HepG2 (cell line): Measurements from ENCODE around the gene DNASE2B. TPM values are rescaled to one million over a fixed set of nuclear protein-coding genes. Genes with fewer than 3 reads are reported as not detected.

Experiments used
- ATAC-seq: fragments of 200-7000 bp; cut with Tn5 transposase; 3 replicates; pipeline ENCODE4 v1.9.1; 2020; ENCODE audit warnings: mild to moderate bottlenecking, moderate library complexity
- BruUV-seq: library from RNA; stranded (reverse); fragments of 400-500 nt; replicated peaks from 2 replicates; lab custom pipeline; 2021; lab: Mats Ljungman, UMichigan
- CTCF ChIA-PET: fragments of 300-600 bp; formaldehyde crosslinking; extraction: SDS; loops from one replicate; lab custom pipeline; 2021; ENCODE audit warnings: low total read pairs, inconsistent platforms, low intra/inter-chr PET ratio; lab: Yijun Ruan, JAX
- POLR2A ChIA-PET: fragments of 350-600 bp; sonication (Branson Sonifier 250); formaldehyde crosslinking; loops from one replicate; lab custom pipeline; 2020; ENCODE audit warnings: antibody characterized with exemption, inconsistent platforms; lab: Yijun Ruan, JAX
- DNase-seq: peaks from one replicate; pipeline ENCODE4 v3.0.0-alpha.2; 2015; ENCODE audit warnings: low spot score
- FAIRE-seq: peaks from 3 replicates; lab custom pipeline; 2011; peaks lifted over from hg19 to GRCh38; lab: Jason Lieb, UNC
- H2AFZ ChIP-seq: one replicate; pipeline ENCODE4 v1.6.1; 2011; ENCODE audit warnings: low read length, inconsistent platforms
- H3K27ac ChIP-seq: fragments of 300-600 bp; 3 replicates; pipeline ENCODE4 v1.8.0; 2011; ENCODE audit warnings: mixed run types, mild to moderate bottlenecking, mixed read lengths, low read length, inconsistent platforms; ENCODE audit not compliant: insufficient read depth; ENCODE audit errors: extremely low read length
- H3K27me3 ChIP-seq, 2 experiments: fragments of 200-600 bp in 1 of 2; 2 replicates in 1 of 2; 3 replicates in 1 of 2; pipeline versions ENCODE4 v1.6.0 to v1.8.0; 2011; ENCODE audit warnings: low read length in 2 of 2, mild to moderate bottlenecking in 2 of 2, moderate library complexity in 2 of 2, inconsistent platforms in 1 of 2; ENCODE audit not compliant: insufficient read depth in 2 of 2, control insufficient read depth in 1 of 2
- H3K36me3 ChIP-seq, 2 experiments: fragments of 200-600 bp in 1 of 2; replicated peaks in 1 of 2; 2 replicates in 1 of 2; 3 replicates in 1 of 2; pipeline versions ENCODE4 v1.5.1 to v1.8.0; 2011; ENCODE audit warnings: low read length in 2 of 2, inconsistent platforms in 1 of 2; ENCODE audit not compliant: insufficient read depth in 2 of 2, control insufficient read depth in 1 of 2
- H3K4me1 ChIP-seq: 2 replicates; pipeline ENCODE4 v1.5.1; 2012; ENCODE audit warnings: low read length, inconsistent platforms; ENCODE audit not compliant: insufficient read depth
- H3K4me2 ChIP-seq: 2 replicates; pipeline ENCODE4 v1.6.0; 2011; ENCODE audit warnings: low read depth, low read length, inconsistent platforms
- H3K4me3 ChIP-seq, 3 experiments: fragments of 200-600 bp in 1 of 3; sonication (generic), shearing (Covaris generic) in 1 of 3; replicated peaks in 1 of 3; 2 replicates each; pipeline ENCODE4 v1.5.1; 2011 to 2016; ENCODE audit warnings: low read length in 3 of 3, inconsistent platforms in 2 of 3, low read depth in 2 of 3, mild to moderate bottlenecking in 2 of 3, control low read depth in 1 of 3, mixed read lengths in 1 of 3; ENCODE audit not compliant: insufficient read depth in 1 of 3
- H3K79me2 ChIP-seq: one replicate; pipeline ENCODE4 v1.6.1; 2011; ENCODE audit warnings: low read length, inconsistent platforms; ENCODE audit not compliant: insufficient read depth
- H3K9ac ChIP-seq: 2 replicates; pipeline ENCODE4 v1.6.0; 2011; ENCODE audit warnings: mild to moderate bottlenecking, low read depth, low read length, inconsistent platforms; ENCODE audit not compliant: insufficient read depth
- H3K9me3 ChIP-seq: 2 replicates; pipeline ENCODE4 v1.5.1; 2012; ENCODE audit warnings: mild to moderate bottlenecking, low read length
- H4K20me1 ChIP-seq: 2 replicates; pipeline ENCODE4 v1.6.0; 2011; ENCODE audit warnings: inconsistent platforms, mild to moderate bottlenecking, low read length, moderate library complexity; ENCODE audit not compliant: insufficient read depth
- CEBPG ChIP-seq: IDR thresholded peaks from 2 replicates; pipeline ENCODE4 v1.6.1; 2016
- FOXP1 ChIP-seq, 2 experiments: fragments of 450-650 bp in 1 of 2; IDR thresholded peaks; 2 replicates each; pipeline ENCODE4 v1.6.1; 2017 to 2018; ENCODE audit warnings: antibody characterized with exemption in 1 of 2
- HHEX ChIP-seq: IDR thresholded peaks from 2 replicates; pipeline ENCODE4 v1.6.1; 2016; ENCODE audit warnings: control low read depth
- HOXD1 ChIP-seq: sonication (generic); formaldehyde crosslinking; IDR thresholded peaks from 2 replicates; pipeline ENCODE4 v1.5.0; 2020; ENCODE audit warnings: missing genetic modification reagents
- MED8 ChIP-seq: sonication (generic); formaldehyde crosslinking; IDR thresholded peaks from 2 replicates; pipeline ENCODE4 v1.8.1; 2023; ENCODE audit warnings: mild to moderate bottlenecking, missing genetic modification reagents; ENCODE audit not compliant: insufficient replicate concordance
- REXO4 ChIP-seq: sonication (generic); formaldehyde crosslinking; IDR thresholded peaks from 2 replicates; pipeline ENCODE4 v1.8.0; 2022; ENCODE audit warnings: missing genetic modification reagents, mild to moderate bottlenecking, borderline replicate concordance
- SNAPC2 ChIP-seq: sonication (generic); formaldehyde crosslinking; IDR thresholded peaks from 2 replicates; pipeline ENCODE4 v1.8.1; 2022; ENCODE audit warnings: mild to moderate bottlenecking, missing genetic modification reagents
- SNAPC4 ChIP-seq: sonication (generic); formaldehyde crosslinking; IDR thresholded peaks from 2 replicates; pipeline ENCODE4 v1.4.0; 2020; ENCODE audit warnings: mild to moderate bottlenecking, missing genetic modification reagents
- THRA ChIP-seq: sonication (generic); formaldehyde crosslinking; IDR thresholded peaks from 2 replicates; pipeline ENCODE4 v1.4.0; 2020; ENCODE audit warnings: missing genetic modification reagents, borderline replicate concordance
- ZMYM4 ChIP-seq: sonication (generic); formaldehyde crosslinking; IDR thresholded peaks from 2 replicates; pipeline ENCODE4 v1.8.1; 2023; ENCODE audit warnings: mild to moderate bottlenecking, missing genetic modification reagents
- ZNF136 ChIP-seq: sonication (generic); formaldehyde crosslinking; IDR thresholded peaks from 2 replicates; pipeline ENCODE4 v1.8.1; 2022; ENCODE audit warnings: low read depth, mild to moderate bottlenecking, moderate library complexity, missing genetic modification reagents
- ZNF17 ChIP-seq: sonication (generic); formaldehyde crosslinking; IDR thresholded peaks from 2 replicates; pipeline ENCODE4 v1.5.0; 2020; ENCODE audit warnings: mild to moderate bottlenecking, missing genetic modification reagents
- ZNF235 ChIP-seq: sonication (generic); formaldehyde crosslinking; IDR thresholded peaks from 2 replicates; pipeline ENCODE4 v1.8.1; 2023; ENCODE audit warnings: mild to moderate bottlenecking, missing genetic modification reagents, borderline replicate concordance
- ZNF33B ChIP-seq: sonication (generic); formaldehyde crosslinking; IDR thresholded peaks from 2 replicates; pipeline ENCODE4 v1.5.1; 2020; ENCODE audit warnings: mild to moderate bottlenecking, missing genetic modification reagents
- ZNF605 ChIP-seq: sonication (generic); formaldehyde crosslinking; IDR thresholded peaks from 2 replicates; pipeline ENCODE4 v1.8.0; 2022; ENCODE audit warnings: mild to moderate bottlenecking, missing genetic modification reagents
- ZNF768 ChIP-seq: sonication (generic); formaldehyde crosslinking; IDR thresholded peaks from 2 replicates; pipeline ENCODE4 v1.4.0; 2020; ENCODE audit warnings: missing genetic modification reagents
- ZXDC ChIP-seq: sonication (generic); formaldehyde crosslinking; IDR thresholded peaks from 2 replicates; pipeline ENCODE4 v1.5.0; 2020; ENCODE audit warnings: mild to moderate bottlenecking, missing genetic modification reagents
- WGBS: methylation state at CpG from one replicate; pipeline ENCODE4 v1.1.6; 2017; ENCODE audit warnings: low lambda C conversion rate; 5-methylcytosine and 5-hydroxymethylcytosine counted together
- in situ Hi-C: cut with HindIII; loops from 2 replicates; pipeline ENCODE4 v1.10.0; 2017; ENCODE audit warnings: low pct_unique_long_range_greater_than_20kb; ENCODE audit not compliant: extremely low pct_ligation_motif_present
- intact Hi-C: fragments of 100-400 bp; cut with micrococcal nuclease; formaldehyde crosslinking; loops from one replicate; pipeline ENCODE4 v1.10.0; 2022; ENCODE audit not compliant: unreplicated experiment
- polyA plus RNA-seq, 8 experiments: library from polyadenylated mRNA; depleted of rRNA in 3 of 8; stranded (reverse) in 7 of 8; unstranded in 1 of 8; fragments of >200 nt; fragmentation: Illumina TruSeq in 4 of 8; extraction: Trizol in 4 of 8; gene quantifications; 2 replicates each; pipeline versions ENCODE4 v1.2.1 to v1.2.3, GENCODE V29; 2011 to 2016; ENCODE audit warnings: low read depth in 4 of 8, missing spikeins in 1 of 8, mixed read lengths in 1 of 8; ENCODE audit not compliant: insufficient read depth in 1 of 8
- total RNA-seq, 5 experiments: library from RNA; depleted of rRNA; stranded (reverse); fragments of >200 nt; fragmentation: Illumina TruSeq; extraction: Trizol; gene quantifications; 2 replicates each; pipeline ENCODE4 v1.2.3, GENCODE V29; 2016; ENCODE audit warnings: low read depth in 1 of 5

DNASE2B gene
- total and polyA plus RNA-seq, 2 of the 13 experiments (the other 11 are each of a cell fraction or from before 2014, with no cell fraction given): not detected

- H3K79me2 ChIP-seq: no peaks in the 10 kb centered on the region
- no peaks in the 10 kb centered on the region for H3K36me3 ChIP-seq
- no peak overlapping the region for H3K4me2 ChIP-seq
- no peaks in the 10 kb centered on the region for H3K27me3 ChIP-seq
- H2AFZ ChIP-seq: no peak overlapping the region
- no TSS peak for BruUV-seq
- FAIRE-seq (no peak), ATAC-seq (no peak), DNase-seq (no peak)
- no peak overlapping the region for H3K9ac ChIP-seq
- H3K9me3 ChIP-seq: no peaks in the 10 kb centered on the region
- H3K4me3 ChIP-seq: no peak overlapping the region
- in situ Hi-C loops: no loop called here
- intact Hi-C loops: no loop called here
- CTCF ChIA-PET: no interaction called here
- no peak overlapping the region for H3K27ac ChIP-seq
- no peaks in the 10 kb centered on the region for H3K4me1 ChIP-seq
- WGBS: 0% methylated on average over 2 of the region's 2 CpGs
- POLR2A ChIA-PET: no interaction called here
- H4K20me1 ChIP-seq: no peaks in the 10 kb centered on the region
- TF ChIP-seq HHEX (CRISPR knock-in tag) (no peak), ZNF17 (CRISPR knock-in tag) (no peak), SNAPC2 (CRISPR knock-in tag) (no peak), ZNF235 (CRISPR knock-in tag) (no peak), ZXDC (CRISPR knock-in tag) (no peak), SNAPC4 (CRISPR knock-in tag) (no peak), ZNF33B (no peak), CEBPG (CRISPR knock-in tag) (no peak), ZNF605 (CRISPR knock-in tag) (no peak), ZMYM4 (CRISPR knock-in tag) (no peak), HOXD1 (CRISPR knock-in tag) (no peak), FOXP1 (IDR thresholded peaks at IDR 0.05) (no peak), FOXP1 (CRISPR knock-in tag; IDR thresholded peaks at IDR 0.05) (no peak), THRA (no peak), REXO4 (no peak), ZNF136 (no peak), MED8 (CRISPR knock-in tag) (no peak), ZNF768 (CRISPR knock-in tag) (no peak)
These were observed 5.1 kb downstream of the DNASE2B start for GRCh38 chr1:84403347-84403746.
